ENCODE data around the gene BHLHE23. TPM values are rescaled to one million over a fixed set of nuclear protein-coding genes. Genes with fewer than 3 reads are reported as not detected.

BHLHE23 gene
- polyA plus RNA-seq, 12 donors, result 0.16 TPM; not detected in 11

- DNase-seq, result no peak
These were observed 12.8 kb downstream of the BHLHE23 start for GRCh38 chr20:62993856-62994494.

- DNase-seq, result no peak
These were observed 14.9 kb downstream of the BHLHE23 start for GRCh38 chr20:62991863-62992262.

GRCh38 chr20:62991196-62991807 lies 15.5 kb downstream of the BHLHE23 start:
- no peak for DNase-seq

- DNase-seq, result no peak
These were observed 16.4 kb downstream of the BHLHE23 start for GRCh38 chr20:62990306-62990825.

- no peak for DNase-seq
These were observed 17.6 kb downstream of the BHLHE23 start for GRCh38 chr20:62989201-62989601.

GRCh38 chr20:62987114-62987513 lies 19.6 kb downstream of the BHLHE23 start:
- DNase-seq, result no peak

DNA sequence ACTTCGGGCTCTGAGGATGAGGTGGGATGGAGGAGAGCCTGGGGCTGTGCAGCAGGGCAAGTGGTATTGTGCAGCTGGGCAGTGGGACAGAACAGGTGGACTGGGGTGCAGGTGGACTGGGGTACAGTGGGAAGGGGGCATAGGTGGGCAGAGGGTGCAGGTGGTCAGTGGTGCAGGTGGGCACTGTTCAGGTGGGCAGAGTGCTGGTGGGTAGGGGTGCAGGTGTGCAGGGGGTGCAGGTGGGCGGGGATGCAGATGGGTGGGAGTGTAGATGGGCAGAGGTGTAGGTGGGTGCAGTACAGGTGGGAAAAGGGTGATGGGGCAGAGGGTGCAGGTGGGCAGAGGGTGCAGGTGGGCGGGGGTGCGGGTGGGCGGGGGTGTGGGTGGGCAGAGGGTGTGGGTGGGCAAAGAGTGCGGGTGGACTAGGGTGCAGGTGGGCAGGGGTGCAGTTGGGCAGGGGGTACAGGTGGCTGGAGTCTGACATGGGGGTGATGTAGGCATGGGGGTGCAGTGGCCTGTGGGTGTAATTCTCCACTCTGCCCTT lies 20.4 kb downstream of the BHLHE23 start:
- DNase-seq, result no peak

DNA sequence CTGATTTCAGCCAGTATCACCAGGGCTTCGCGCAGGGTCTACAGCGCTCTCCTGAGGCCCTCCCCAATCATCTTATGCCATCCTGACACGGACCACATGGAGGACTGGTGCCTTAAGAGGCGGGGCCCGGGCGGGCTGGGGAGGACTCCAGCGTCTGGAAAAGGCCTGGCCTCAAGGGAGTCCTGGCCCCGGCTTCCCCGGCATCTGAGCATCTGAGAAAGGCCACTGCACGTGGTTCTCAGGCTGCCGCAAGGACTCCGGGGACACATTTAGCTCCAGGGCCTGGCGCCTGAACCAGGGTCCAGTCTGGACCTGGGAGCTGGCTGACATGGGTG lies 21.4 kb downstream of the BHLHE23 start:
- DNase-seq, result no peak

DNA sequence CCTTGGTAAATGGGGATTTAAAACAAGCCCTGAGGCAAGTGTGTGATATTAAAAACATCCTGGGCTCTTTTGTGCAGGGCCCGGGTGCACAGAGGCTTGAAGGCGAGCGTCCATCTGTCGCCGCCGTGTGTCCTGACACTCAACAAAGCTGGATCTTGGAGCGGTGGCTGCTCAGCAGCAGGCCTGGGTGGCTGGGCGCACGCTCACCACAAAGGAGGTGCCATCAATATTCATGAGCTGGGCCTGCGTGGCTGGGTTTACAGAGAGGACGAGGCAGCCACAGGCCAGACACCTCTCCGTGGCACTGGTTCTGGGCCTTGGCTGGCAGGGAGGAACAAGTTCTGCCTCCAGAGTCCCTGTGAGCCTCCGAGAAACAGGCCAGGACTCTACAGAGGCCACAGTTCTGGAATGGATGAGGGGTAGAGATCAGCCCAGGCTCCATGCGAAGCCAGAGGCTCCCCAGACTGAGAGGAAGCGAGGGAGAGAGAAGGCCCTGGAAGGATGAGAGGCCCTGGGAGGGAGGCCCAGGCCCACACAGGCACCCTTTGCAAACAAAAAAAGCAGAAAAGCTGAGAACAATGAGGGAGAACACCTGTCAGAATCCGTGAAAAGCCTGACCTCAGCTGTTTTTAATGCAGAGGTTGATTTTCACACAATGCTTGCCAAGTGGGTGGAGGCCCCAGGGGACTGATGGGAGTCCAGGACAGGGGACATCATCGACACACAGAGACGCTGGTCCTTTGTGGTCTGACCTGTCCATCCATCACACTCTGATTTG lies 21.9 kb downstream of the BHLHE23 start:
- no peak for DNase-seq

DNA sequence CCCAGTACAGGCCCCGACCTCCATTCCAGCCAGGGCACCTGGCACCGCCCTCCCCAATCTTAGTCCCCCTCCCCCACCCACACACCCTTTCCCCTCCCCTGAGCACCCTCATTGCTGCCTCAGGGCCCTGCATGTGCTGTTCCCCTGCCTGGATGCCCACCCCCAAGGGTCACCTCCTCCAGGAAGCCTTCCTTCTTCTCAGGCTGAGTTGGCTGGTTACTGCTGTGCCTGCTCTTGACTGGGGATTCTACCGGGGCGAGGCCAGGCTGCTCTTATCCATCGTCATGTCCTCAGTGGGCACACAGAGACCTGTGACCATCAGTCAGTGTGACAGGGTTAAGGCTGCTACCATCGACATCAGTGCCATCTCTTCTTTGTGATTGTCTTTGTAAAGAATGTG lies 23.6 kb downstream of the BHLHE23 start:
- no peak for DNase-seq

- DNase-seq, result no peak
These were observed 24.4 kb downstream of the BHLHE23 start for GRCh38 chr20:62982124-62983075.

DNA sequence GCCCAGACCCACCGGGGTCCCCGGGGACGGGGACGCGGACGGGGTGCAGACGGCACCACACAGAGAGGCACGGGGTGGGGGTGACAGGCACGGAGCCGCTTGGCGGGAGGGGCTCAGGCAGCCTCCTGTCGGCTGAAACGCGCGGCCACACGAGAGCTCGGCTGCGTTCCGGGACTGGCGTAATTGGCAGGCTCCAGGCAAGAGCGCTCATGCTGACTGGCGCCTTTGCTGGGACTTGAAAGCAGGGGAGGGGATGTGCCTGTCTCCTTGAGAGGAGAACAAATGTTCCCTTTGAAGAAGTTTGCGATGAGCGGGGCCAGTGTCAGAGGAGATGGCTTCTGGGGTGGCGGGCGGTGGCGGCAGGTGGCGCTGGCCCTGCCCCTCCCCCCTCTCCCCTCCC lies 25.8 kb downstream of the BHLHE23 start:
- DNase-seq, result no peak

GRCh38 chr20:62980380-62980960 lies 26.3 kb downstream of the BHLHE23 start:
- DNase-seq, result no peak

DNA sequence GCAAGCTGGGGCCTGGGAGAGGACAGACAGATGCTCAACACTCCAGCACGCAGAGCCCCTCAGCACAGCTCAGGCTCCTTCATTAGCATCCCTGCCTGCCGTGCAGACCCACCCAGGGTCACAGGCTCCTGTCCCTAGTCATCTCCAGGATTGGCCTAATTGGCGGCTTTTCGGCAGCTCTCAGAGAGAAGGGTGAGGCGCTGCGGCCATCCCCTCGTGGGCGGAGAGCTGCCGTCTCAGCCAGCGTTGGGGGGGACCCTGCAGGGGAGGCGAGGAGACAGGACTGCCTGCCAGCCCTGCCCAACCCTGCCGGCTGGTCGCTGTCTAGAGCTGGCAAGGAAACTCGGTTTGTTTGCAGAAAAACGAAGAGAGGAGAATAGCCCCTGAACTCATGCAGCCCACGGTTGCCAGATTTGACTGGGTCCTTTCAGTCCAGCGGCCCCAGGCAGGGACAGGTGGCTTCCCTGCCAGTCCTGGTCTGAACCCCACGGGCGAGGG lies 26.8 kb downstream of the BHLHE23 start:
- DNase-seq, result no peak

DNA sequence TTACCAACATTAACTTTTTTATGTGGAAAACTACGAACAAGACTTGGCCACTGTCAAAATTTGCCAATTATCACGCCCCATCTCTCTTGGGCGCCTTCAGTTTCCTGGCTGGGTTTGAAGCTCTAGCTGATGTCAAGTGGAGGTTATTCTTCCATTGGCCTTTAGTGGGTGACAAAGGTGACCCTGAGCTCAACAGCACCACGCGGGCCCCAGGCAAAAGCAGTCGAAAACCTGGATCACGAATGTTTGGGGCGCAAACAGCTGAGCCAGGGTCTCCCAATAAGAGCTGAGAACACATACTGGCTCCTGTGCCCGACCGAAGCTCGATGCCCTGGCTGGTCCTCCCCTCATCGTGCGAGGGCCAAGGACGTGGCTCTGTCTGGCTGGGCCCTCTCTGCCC lies 27.5 kb downstream of the BHLHE23 start:
- DNase-seq, result no peak

GRCh38 chr20:62978561-62978943 lies 28.2 kb downstream of the BHLHE23 start:
- DNase-seq, result no peak

DNA sequence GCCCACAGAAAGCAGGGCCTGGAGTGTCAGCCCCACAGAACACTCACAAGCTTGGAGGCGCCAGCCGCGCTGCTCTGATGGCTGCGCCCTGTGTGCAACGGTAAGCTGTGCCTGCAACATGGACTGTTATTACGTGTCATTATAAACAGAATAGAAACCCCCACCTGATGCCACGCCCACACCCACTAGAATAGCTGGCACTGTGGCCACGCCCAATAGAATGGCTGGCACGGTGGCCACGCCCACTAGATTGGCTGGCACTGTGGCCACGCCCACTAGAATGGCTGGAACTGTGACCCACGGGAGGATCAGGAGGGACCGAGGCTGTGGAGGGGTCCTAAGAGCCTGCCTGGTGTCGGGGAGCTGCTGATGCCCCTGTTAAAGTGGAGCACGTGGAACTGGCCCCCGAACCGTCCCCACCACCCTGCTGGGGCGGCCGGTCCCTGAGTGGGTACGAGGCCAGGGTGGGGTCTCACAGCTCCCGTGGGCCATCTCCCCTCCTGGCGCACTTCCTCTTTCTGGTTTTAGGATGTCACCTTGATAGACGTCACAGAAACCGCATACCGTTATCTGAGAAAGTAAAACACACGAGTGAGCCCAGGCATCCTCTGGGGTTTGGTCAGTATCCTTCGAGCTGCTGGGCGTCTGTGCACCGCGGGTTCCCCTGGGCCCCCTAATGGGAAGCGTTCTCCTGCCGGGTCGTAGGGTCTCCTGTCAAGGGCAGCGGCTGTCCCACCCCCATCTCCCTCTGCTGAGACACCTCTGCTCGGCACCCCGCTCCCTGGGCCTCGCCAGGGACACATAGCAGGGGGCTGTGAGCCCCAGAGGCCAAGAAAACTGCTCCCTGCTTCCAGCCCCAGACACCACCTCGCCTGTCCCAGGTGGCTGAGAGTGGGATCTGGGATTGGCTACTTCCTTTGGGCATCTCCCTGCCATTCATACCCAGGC lies 28.9 kb downstream of the BHLHE23 start:
- DNase-seq, result no peak

DNA sequence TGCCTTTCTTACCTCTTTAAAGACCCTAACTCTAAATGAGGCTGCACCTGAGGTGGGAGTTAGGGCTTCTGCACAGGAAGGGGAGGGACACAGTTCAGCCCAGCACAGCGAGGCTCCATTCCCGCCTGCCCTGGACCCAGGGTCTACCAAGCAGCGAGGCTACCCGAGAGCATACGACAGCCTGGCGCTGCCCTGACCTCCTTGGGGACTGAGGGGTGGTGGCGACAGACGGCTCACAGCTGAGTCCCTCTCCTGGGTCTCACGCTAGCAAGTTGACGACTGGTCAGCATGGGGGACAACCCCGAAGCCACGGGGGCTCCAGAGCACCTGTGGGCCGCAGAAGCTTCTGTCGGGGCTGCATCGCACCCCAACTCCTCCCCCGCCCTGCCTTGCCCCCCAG lies 29.9 kb downstream of the BHLHE23 start:
- DNase-seq, result no peak

DNA sequence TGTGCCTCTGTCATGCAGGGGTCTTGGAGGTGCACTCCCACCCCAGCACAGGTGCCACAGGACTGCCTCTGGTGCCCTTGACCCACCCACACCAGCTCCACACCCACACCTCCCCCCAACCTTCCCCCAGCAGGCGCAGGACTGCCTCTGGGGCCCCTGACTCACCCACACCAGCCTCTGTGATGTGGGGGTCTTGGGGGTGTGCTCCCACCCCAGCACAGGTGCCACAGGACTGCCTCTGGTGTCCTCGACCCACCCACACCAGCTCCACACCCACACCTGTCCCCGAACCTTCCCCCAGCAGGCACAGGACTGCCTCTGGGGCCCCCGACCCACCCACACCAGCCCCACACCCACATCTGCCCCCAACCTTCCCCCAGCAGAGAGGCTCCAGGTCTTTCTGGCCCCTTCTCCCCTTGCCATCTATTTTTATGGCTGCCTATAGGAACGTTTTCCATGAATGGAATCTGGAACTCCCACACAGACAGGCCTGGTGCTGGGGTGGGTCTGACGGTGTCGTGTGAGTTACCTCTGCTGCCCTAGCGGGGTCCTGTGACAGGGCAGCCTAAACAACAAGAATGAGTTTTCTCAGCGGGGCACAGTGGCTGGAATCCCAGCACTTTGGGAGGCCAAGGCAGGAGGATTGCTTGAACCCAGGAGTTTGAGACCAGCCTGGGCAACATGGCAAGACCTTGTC lies 30.8 kb downstream of the BHLHE23 start:
- no peak for DNase-seq
